PFSK-1 (cell line): ENCODE measurements around the gene CDC37.

ENCODE experiments used
- POLR2AphosphoS5 ChIP-seq: IDR thresholded peaks from 2 replicates; pipeline ENCODE4 v1.6.1; 2012; ENCODE audit warnings: low read depth, mild to moderate bottlenecking, control low read depth, low read length, moderate library complexity
- SIN3A ChIP-seq: IDR thresholded peaks from 2 replicates; pipeline ENCODE4 v1.6.1; 2012; ENCODE audit warnings: mild to moderate bottlenecking, low read length, moderate library complexity, borderline replicate concordance; ENCODE audit not compliant: insufficient read depth
- TAF1 ChIP-seq: IDR thresholded peaks from 2 replicates; pipeline ENCODE4 v1.6.1; 2012; ENCODE audit warnings: low read length, control low read depth, borderline replicate concordance; ENCODE audit not compliant: insufficient read depth

DNA sequence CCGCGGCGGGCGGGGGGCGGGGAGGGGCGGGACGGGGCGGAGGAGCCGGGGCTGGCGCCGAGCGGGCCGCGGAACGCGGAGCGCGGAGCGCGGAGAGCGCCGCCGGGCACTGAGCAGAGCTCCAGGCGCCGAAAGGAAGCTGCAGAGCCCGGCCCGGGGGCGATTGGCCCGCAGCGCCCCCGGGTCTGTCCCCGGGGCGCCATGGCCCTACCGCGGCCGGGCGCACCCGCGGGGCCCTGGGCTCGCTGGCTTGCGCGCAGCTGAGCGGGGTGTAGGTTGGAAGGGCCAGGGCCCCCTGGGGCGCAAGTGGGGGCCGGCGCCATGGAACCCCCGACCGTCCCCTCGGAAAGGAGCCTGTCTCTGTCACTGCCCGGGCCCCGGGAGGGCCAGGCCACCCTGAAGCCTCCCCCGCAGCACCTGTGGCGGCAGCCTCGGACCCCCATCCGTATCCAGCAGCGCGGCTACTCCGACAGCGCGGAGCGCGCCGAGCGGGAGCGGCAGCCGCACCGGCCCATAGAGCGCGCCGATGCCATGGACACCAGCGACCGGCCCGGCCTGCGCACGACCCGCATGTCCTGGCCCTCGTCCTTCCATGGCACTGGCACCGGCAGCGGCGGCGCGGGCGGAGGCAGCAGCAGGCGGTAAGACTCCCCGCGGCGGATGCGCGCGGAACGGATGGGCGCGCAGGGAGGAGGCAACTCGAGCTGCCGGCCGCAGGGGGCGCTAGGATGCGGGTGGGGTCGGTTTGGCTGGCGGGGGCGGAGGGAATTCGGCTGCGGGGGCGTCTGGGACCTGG lies 17.3 kb upstream of the CDC37 start, which contains the start of gene PDE4A:
- no peak for TF ChIP-seq TAF1
- TF ChIP-seq POLR2AphosphoS5 = no peak
- TF ChIP-seq SIN3A = no peak
